ENCODE results near the gene HEBP1.

GRCh38 chr12:12982331-12982730 lies 17.7 kb downstream of the HEBP1 start:
- TF ChIP-seq, protein P1, sequence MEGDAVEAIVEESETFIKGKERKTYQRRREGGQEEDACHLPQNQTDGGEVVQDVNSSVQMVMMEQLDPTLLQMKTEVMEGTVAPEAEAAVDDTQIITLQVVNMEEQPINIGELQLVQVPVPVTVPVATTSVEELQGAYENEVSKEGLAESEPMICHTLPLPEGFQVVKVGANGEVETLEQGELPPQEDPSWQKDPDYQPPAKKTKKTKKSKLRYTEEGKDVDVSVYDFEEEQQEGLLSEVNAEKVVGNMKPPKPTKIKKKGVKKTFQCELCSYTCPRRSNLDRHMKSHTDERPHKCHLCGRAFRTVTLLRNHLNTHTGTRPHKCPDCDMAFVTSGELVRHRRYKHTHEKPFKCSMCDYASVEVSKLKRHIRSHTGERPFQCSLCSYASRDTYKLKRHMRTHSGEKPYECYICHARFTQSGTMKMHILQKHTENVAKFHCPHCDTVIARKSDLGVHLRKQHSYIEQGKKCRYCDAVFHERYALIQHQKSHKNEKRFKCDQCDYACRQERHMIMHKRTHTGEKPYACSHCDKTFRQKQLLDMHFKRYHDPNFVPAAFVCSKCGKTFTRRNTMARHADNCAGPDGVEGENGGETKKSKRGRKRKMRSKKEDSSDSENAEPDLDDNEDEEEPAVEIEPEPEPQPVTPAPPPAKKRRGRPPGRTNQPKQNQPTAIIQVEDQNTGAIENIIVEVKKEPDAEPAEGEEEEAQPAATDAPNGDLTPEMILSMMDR (IDR thresholded peaks at IDR 0.05; ENCODE audit: low read depth, low read length): no peak
- no peak for TF ChIP-seq EZH2phosphoT487 (IDR thresholded peaks at IDR 0.05; ENCODE audit: low read depth)

All from OCI-LY3 (cell line).